ENCODE data around the gene SRPK3.

Gene SRPK3

GRCh38 chrX:153789654-153790053, 8.8 kb downstream of the SRPK3 start:
- no peak for DNase-seq

- no peak for DNase-seq
These were observed 10.4 kb downstream of the SRPK3 start for GRCh38 chrX:153791104-153791852.

- DNase-seq: peak; percentile 56
These were observed 11.5 kb downstream of the SRPK3 start for GRCh38 chrX:153792368-153792767.

- DNase-seq: no peak
These were observed 12.4 kb downstream of the SRPK3 start for GRCh38 chrX:153793291-153793690.

- peak; percentile 95 for DNase-seq
These were observed 13.4 kb downstream of the SRPK3 start, which contains the start of the genes IDH3G and SSR4 for GRCh38 chrX:153794018-153794896. IDH3G (minus strand) TSS chrX:153794375; CDS start chrX:153794326, 49 bp downstream. SSR4 (plus strand) TSS chrX:153794668; CDS start chrX:153794688, 20 bp downstream.

- DNase-seq: no peak
These were observed 14.3 kb downstream of the SRPK3 start for GRCh38 chrX:153794897-153795816.

- no peak for DNase-seq
These were observed 16.7 kb downstream of the SRPK3 start for GRCh38 chrX:153797415-153798015.

- no peak for DNase-seq
These were observed 18.5 kb downstream of the SRPK3 start for GRCh38 chrX:153799326-153799725.

- DNase-seq: no peak
These were observed 19.4 kb downstream of the SRPK3 start for GRCh38 chrX:153800177-153800722.

- peak; percentile 40 for DNase-seq
These were observed 19.9 kb downstream of the SRPK3 start for GRCh38 chrX:153800746-153801145.

- DNase-seq: no peak
These were observed 20.8 kb downstream of the SRPK3 start for GRCh38 chrX:153801669-153802068.

- DNase-seq: no peak
These were observed 21.7 kb downstream of the SRPK3 start for GRCh38 chrX:153802513-153803045.

GRCh38 chrX:153803211-153804099, 22.6 kb downstream of the SRPK3 start:
- no peak for DNase-seq

GRCh38 chrX:153804100-153804595, 23.3 kb downstream of the SRPK3 start:
- DNase-seq: no peak

GRCh38 chrX:153804621-153805020, 23.8 kb downstream of the SRPK3 start:
- no peak for DNase-seq

GRCh38 chrX:153805436-153805835, 24.6 kb downstream of the SRPK3 start:
- no peak for DNase-seq

GRCh38 chrX:153806999-153807575, 26.2 kb downstream of the SRPK3 start:
- no peak for DNase-seq

- DNase-seq: no peak
These were observed 27.1 kb downstream of the SRPK3 start for GRCh38 chrX:153807976-153808375.

GRCh38 chrX:153812220-153812619, 31.4 kb downstream of the SRPK3 start:
- no peak for DNase-seq

- no peak for DNase-seq
These were observed 32.3 kb downstream of the SRPK3 start for GRCh38 chrX:153813161-153813560.
